ENCODE results near the gene ZNF664. TPM values are rescaled to one million over a fixed set of nuclear protein-coding genes. Genes with fewer than 3 reads are reported as not detected.

Gene ZNF664
- polyA plus RNA-seq, 1 donor from 2014 or later = 146 TPM

DNA sequence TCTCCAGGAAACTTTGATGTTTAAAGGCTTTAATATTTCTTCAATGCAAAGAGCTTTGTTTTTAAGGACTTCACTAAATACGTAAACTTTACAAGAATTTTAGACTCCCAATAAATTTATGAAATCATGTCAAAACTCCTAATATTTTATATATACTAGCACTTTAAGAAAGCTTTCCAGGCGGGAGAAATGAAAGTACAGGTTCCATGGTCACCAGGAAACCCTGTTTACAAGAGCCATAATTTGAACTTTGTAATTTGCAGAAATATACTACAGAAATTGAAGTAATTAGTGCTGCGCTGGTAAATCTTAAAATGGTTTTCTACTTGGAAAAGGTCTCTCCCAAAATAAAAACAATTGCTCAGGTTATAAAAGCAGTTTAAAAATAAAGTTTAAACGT lies 9.2 kb upstream of the ZNF664 start:
- Histone ChIP-seq H3K36me3 (ENCODE audit: insufficient read depth, low read length) (no peaks in the 10 kb centered on the region), H3K9me3 (ENCODE audit: low read length) (no peaks in the 10 kb centered on the region), H2AFZ (ENCODE audit: low read depth, low read length) (no peak overlapping the region), H3K9ac (ENCODE audit: low read length) (no peak overlapping the region), H3K27me3 (ENCODE audit: insufficient read depth, low read depth, low read length) (no peaks in the 10 kb centered on the region), H3K9me2 (ENCODE audit: insufficient read depth, low read length) (no peaks in the 10 kb centered on the region), H3F3A (ENCODE audit: insufficient read depth, low read length, poor library complexity, severe bottlenecking) (no peaks in the 10 kb centered on the region), H3K4me3 (ENCODE audit: low read length) (no peak overlapping the region), H3K79me2 (replicated peaks; ENCODE audit: insufficient read depth, low read length) (peaks cover 13% of the 10 kb centered on the region), H4K20me1 (ENCODE audit: insufficient read depth) (peaks cover 5% of the 10 kb centered on the region), H3K4me2 (ENCODE audit: low read length) (no peak overlapping the region), H3K27ac (ENCODE audit: low read length) (no peak overlapping the region)
- TF ChIP-seq POLR2AphosphoS5 (IDR thresholded peaks at IDR 0.05) (no peak), MXI1 (conservative IDR thresholded peaks at IDR 0.05; ENCODE audit: poor library complexity, severe bottlenecking) (no peak), TAF1 (IDR thresholded peaks at IDR 0.05; ENCODE audit: low read depth) (no peak), EZH2 (IDR thresholded peaks at IDR 0.05; ENCODE audit: borderline replicate concordance, insufficient read depth, low read length, poor library complexity, severe bottlenecking) (no peak)
- TF ChIP-seq, protein P1, sequence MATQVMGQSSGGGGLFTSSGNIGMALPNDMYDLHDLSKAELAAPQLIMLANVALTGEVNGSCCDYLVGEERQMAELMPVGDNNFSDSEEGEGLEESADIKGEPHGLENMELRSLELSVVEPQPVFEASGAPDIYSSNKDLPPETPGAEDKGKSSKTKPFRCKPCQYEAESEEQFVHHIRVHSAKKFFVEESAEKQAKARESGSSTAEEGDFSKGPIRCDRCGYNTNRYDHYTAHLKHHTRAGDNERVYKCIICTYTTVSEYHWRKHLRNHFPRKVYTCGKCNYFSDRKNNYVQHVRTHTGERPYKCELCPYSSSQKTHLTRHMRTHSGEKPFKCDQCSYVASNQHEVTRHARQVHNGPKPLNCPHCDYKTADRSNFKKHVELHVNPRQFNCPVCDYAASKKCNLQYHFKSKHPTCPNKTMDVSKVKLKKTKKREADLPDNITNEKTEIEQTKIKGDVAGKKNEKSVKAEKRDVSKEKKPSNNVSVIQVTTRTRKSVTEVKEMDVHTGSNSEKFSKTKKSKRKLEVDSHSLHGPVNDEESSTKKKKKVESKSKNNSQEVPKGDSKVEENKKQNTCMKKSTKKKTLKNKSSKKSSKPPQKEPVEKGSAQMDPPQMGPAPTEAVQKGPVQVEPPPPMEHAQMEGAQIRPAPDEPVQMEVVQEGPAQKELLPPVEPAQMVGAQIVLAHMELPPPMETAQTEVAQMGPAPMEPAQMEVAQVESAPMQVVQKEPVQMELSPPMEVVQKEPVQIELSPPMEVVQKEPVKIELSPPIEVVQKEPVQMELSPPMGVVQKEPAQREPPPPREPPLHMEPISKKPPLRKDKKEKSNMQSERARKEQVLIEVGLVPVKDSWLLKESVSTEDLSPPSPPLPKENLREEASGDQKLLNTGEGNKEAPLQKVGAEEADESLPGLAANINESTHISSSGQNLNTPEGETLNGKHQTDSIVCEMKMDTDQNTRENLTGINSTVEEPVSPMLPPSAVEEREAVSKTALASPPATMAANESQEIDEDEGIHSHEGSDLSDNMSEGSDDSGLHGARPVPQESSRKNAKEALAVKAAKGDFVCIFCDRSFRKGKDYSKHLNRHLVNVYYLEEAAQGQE (IDR thresholded peaks at IDR 0.05; ENCODE audit: borderline replicate concordance) = no peak
- TF ChIP-seq, protein P2, sequence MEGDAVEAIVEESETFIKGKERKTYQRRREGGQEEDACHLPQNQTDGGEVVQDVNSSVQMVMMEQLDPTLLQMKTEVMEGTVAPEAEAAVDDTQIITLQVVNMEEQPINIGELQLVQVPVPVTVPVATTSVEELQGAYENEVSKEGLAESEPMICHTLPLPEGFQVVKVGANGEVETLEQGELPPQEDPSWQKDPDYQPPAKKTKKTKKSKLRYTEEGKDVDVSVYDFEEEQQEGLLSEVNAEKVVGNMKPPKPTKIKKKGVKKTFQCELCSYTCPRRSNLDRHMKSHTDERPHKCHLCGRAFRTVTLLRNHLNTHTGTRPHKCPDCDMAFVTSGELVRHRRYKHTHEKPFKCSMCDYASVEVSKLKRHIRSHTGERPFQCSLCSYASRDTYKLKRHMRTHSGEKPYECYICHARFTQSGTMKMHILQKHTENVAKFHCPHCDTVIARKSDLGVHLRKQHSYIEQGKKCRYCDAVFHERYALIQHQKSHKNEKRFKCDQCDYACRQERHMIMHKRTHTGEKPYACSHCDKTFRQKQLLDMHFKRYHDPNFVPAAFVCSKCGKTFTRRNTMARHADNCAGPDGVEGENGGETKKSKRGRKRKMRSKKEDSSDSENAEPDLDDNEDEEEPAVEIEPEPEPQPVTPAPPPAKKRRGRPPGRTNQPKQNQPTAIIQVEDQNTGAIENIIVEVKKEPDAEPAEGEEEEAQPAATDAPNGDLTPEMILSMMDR (IDR thresholded peaks at IDR 0.05; ENCODE audit: poor library complexity, severe bottlenecking) = no peak

DNA sequence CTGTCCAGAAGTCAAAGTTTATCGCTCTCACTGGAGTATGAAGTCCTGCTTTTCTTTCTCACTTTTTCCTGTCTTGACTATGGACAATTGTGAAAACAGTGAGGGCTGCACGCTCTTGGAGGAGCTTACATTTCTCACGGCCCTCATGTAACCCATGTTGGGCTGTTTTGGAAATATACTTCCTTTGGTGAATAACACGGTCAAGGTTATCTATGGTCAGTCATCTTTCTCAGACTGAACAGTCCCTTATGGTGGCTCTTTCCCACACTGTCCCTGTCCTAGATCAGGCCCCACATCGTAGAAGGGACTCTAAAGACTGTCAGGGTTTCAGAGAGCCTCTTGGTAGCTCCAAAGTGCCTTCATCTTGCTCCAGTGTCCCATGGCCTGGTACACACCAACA lies 7.6 kb upstream of the ZNF664 start:
- no peaks in the 10 kb centered on the region for H3K36me3 ChIP-seq (ENCODE audit: insufficient read depth, low read length)
- H4K20me1 ChIP-seq (ENCODE audit: insufficient read depth) = peaks cover 5% of the 10 kb centered on the region
- no peaks in the 10 kb centered on the region for H3K9me3 ChIP-seq (ENCODE audit: low read length)
- TF ChIP-seq RAD21 (conservative IDR thresholded peaks at IDR 0.05) (no peak), POLR2AphosphoS5 (IDR thresholded peaks at IDR 0.05) (no peak)
- TF ChIP-seq, protein P2 (IDR thresholded peaks at IDR 0.05; ENCODE audit: poor library complexity, severe bottlenecking) = no peak
- TF ChIP-seq, protein P1 (IDR thresholded peaks at IDR 0.05; ENCODE audit: borderline replicate concordance) = no peak
- H3K4me2 ChIP-seq (ENCODE audit: low read length) = no peak overlapping the region
- no peaks in the 10 kb centered on the region for H3K9me2 ChIP-seq (ENCODE audit: insufficient read depth, low read length)
- peaks cover 29% of the 10 kb centered on the region for H3K79me2 ChIP-seq (replicated peaks; ENCODE audit: insufficient read depth, low read length)
- no peaks in the 10 kb centered on the region for H3K27me3 ChIP-seq (ENCODE audit: insufficient read depth, low read depth, low read length)
- no peaks in the 10 kb centered on the region for H3F3A ChIP-seq (ENCODE audit: insufficient read depth, low read length, poor library complexity, severe bottlenecking)
- no peak overlapping the region for H2AFZ ChIP-seq (ENCODE audit: low read depth, low read length)
- H3K27ac ChIP-seq (ENCODE audit: low read length) = no peak overlapping the region
- H3K9ac ChIP-seq (ENCODE audit: low read length) = no peak overlapping the region
- H3K4me3 ChIP-seq (ENCODE audit: low read length) = no peak overlapping the region
